Osteoblast (primary cell): ENCODE results near the gene ATXN10. TPM values are rescaled to one million over a fixed set of nuclear protein-coding genes. Genes with fewer than 3 reads are reported as not detected.
A peak's percentile ranks its signal among the peaks of the same experiment; 100 is the strongest.

Source experiments
- DNase-seq: peaks from one replicate; pipeline ENCODE4 v3.0.0; 2011; ENCODE audit warnings: low spot score, mixed read lengths; ENCODE audit not compliant: insufficient read length; ENCODE audit errors: missing footprints
- H2AFZ ChIP-seq: 2 replicates; pipeline ENCODE4 v1.6.0; 2011; ENCODE audit warnings: mild to moderate bottlenecking, low read length
- H3K27ac ChIP-seq: 2 replicates; pipeline ENCODE4 v1.5.1; 2011; ENCODE audit warnings: mild to moderate bottlenecking, low read depth, low read length, moderate library complexity
- H3K27me3 ChIP-seq: 2 replicates; pipeline ENCODE4 v1.6.0; 2012; ENCODE audit warnings: mild to moderate bottlenecking, control low read depth, inconsistent platforms, low read length, moderate library complexity; ENCODE audit not compliant: insufficient read depth
- H3K36me3 ChIP-seq: 2 replicates; pipeline ENCODE4 v1.5.1; 2011; ENCODE audit warnings: mild to moderate bottlenecking, low read length, control low read depth, moderate library complexity; ENCODE audit not compliant: insufficient read depth
- H3K4me1 ChIP-seq: 2 replicates; pipeline ENCODE4 v1.5.1; 2011; ENCODE audit warnings: mild to moderate bottlenecking, low read length, control low read depth, moderate library complexity; ENCODE audit not compliant: insufficient read depth
- H3K4me2 ChIP-seq: 2 replicates; pipeline ENCODE4 v1.6.0; 2011; ENCODE audit warnings: mild to moderate bottlenecking, low read length; ENCODE audit not compliant: insufficient read depth
- H3K4me3 ChIP-seq: fragments of 200-600 bp; sonication (generic); 3 replicates; pipeline ENCODE4 v1.5.1; 2012; ENCODE audit warnings: mild to moderate bottlenecking, low read length, inconsistent platforms; ENCODE audit not compliant: insufficient read depth
- H3K79me2 ChIP-seq: 2 replicates; pipeline ENCODE4 v1.6.0; 2012; ENCODE audit warnings: mild to moderate bottlenecking, low read length, control low read depth, inconsistent platforms; ENCODE audit not compliant: insufficient read depth
- H3K9me3 ChIP-seq: 2 replicates; pipeline ENCODE4 v1.5.1; 2011; ENCODE audit warnings: low read depth, low read length, control low read depth
- H4K20me1 ChIP-seq: 2 replicates; pipeline ENCODE4 v1.6.0; 2012; ENCODE audit warnings: mild to moderate bottlenecking, low read length, control low read depth; ENCODE audit not compliant: insufficient read depth
- CTCF ChIP-seq: IDR thresholded peaks from 2 replicates; pipeline ENCODE4 v1.5.1; 2011; ENCODE audit warnings: mild to moderate bottlenecking, low read depth, low read length, moderate library complexity; ENCODE audit errors: extremely low read depth
- total RNA-seq: library from RNA; depleted of rRNA; stranded (reverse); fragments of >200 nt; gene quantifications from 2 replicates; pipeline ENCODE4 v1.2.3, GENCODE V29; 2012

The ATXN10 gene
- total RNA-seq, 1 donor: 138 TPM

GRCh38 chr22:45631140-45631840 is 40.3 kb upstream of the ATXN10 start:
- no peaks in the 10 kb centered on the region for H4K20me1 ChIP-seq
- peaks cover 4% of the 10 kb centered on the region for H3K4me1 ChIP-seq
- no peak overlapping the region for H3K4me2 ChIP-seq
- TF ChIP-seq CTCF: no peak
- H2AFZ ChIP-seq: no peak overlapping the region
- H3K9me3 ChIP-seq: no peaks in the 10 kb centered on the region
- no peak for DNase-seq
- H3K4me3 ChIP-seq: no peak overlapping the region
- no peak overlapping the region for H3K27ac ChIP-seq
- no peaks in the 10 kb centered on the region for H3K79me2 ChIP-seq
- H3K36me3 ChIP-seq: no peaks in the 10 kb centered on the region
- H3K27me3 ChIP-seq: peaks cover 31% of the 10 kb centered on the region

- TF ChIP-seq CTCF: no peak
- Histone ChIP-seq H3K4me2 (no peak overlapping the region), H4K20me1 (no peaks in the 10 kb centered on the region), H3K4me1 (peaks cover 4% of the 10 kb centered on the region), H3K27me3 (peaks cover 31% of the 10 kb centered on the region), H2AFZ (no peak overlapping the region), H3K36me3 (no peaks in the 10 kb centered on the region), H3K79me2 (no peaks in the 10 kb centered on the region), H3K4me3 (no peak overlapping the region), H3K9me3 (no peaks in the 10 kb centered on the region), H3K27ac (no peak overlapping the region)
- DNase-seq: no peak
These were observed 39.8 kb upstream of the ATXN10 start for GRCh38 chr22:45631841-45632238.

- TF ChIP-seq CTCF: no peak
- Histone ChIP-seq H3K79me2 (no peaks in the 10 kb centered on the region), H3K4me3 (peak overlapping the region; percentile 52), H3K4me1 (peaks cover 4% of the 10 kb centered on the region), H2AFZ (no peak overlapping the region), H3K4me2 (peak overlapping the region; percentile 70), H3K9me3 (no peaks in the 10 kb centered on the region), H3K36me3 (no peaks in the 10 kb centered on the region), H3K27me3 (peaks cover 31% of the 10 kb centered on the region), H4K20me1 (no peaks in the 10 kb centered on the region), H3K27ac (no peak overlapping the region)
- DNase-seq: peak; percentile 87
These were observed 38.7 kb upstream of the ATXN10 start for GRCh38 chr22:45632791-45633515.

- H2AFZ ChIP-seq: no peak overlapping the region
These were observed 35.0 kb upstream of the ATXN10 start for GRCh38 chr22:45636683-45637082.

More at GRCh38 chr22:45636683-45637082, 35.0 kb upstream of the ATXN10 start:
- Histone ChIP-seq H3K36me3 (no peaks in the 10 kb centered on the region), H3K27me3 (peaks cover 20% of the 10 kb centered on the region), H3K27ac (no peak overlapping the region), H4K20me1 (no peaks in the 10 kb centered on the region), H3K79me2 (no peaks in the 10 kb centered on the region), H3K9me3 (no peaks in the 10 kb centered on the region), H3K4me3 (no peak overlapping the region), H3K4me2 (no peak overlapping the region), H3K4me1 (peaks cover 12% of the 10 kb centered on the region)
- DNase-seq: no peak
- TF ChIP-seq CTCF: no peak
